ENCODE data around the gene RUNX1. TPM values are rescaled to one million over a fixed set of nuclear protein-coding genes. Genes with fewer than 3 reads are reported as not detected.

Gene RUNX1
- total and polyA plus RNA-seq, 2 of the 13 experiments (the other 11 are each of a cell fraction or from before 2014, with no cell fraction given): 5.4 to 6.4 TPM

DNA sequence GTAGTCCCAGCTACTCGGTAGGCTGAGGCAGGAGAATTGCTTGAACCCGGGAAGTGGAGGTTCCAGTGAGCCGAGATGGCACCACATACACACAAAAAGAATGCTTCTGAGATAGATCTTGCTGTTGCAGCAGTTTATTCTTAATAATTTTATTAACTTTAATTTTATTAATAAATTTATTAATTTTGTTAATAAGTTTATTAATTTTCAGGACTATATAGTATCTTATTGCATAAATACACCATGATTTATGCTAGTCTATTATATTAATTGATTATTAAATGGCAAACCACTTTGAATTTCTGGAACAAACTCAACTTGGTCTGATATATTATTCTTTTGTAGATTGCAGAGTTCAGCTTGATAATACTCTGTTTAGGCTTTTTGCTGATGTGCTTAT is 280.8 kb downstream of the RUNX1 start (continued):
- TF ChIP-seq, protein P1, sequence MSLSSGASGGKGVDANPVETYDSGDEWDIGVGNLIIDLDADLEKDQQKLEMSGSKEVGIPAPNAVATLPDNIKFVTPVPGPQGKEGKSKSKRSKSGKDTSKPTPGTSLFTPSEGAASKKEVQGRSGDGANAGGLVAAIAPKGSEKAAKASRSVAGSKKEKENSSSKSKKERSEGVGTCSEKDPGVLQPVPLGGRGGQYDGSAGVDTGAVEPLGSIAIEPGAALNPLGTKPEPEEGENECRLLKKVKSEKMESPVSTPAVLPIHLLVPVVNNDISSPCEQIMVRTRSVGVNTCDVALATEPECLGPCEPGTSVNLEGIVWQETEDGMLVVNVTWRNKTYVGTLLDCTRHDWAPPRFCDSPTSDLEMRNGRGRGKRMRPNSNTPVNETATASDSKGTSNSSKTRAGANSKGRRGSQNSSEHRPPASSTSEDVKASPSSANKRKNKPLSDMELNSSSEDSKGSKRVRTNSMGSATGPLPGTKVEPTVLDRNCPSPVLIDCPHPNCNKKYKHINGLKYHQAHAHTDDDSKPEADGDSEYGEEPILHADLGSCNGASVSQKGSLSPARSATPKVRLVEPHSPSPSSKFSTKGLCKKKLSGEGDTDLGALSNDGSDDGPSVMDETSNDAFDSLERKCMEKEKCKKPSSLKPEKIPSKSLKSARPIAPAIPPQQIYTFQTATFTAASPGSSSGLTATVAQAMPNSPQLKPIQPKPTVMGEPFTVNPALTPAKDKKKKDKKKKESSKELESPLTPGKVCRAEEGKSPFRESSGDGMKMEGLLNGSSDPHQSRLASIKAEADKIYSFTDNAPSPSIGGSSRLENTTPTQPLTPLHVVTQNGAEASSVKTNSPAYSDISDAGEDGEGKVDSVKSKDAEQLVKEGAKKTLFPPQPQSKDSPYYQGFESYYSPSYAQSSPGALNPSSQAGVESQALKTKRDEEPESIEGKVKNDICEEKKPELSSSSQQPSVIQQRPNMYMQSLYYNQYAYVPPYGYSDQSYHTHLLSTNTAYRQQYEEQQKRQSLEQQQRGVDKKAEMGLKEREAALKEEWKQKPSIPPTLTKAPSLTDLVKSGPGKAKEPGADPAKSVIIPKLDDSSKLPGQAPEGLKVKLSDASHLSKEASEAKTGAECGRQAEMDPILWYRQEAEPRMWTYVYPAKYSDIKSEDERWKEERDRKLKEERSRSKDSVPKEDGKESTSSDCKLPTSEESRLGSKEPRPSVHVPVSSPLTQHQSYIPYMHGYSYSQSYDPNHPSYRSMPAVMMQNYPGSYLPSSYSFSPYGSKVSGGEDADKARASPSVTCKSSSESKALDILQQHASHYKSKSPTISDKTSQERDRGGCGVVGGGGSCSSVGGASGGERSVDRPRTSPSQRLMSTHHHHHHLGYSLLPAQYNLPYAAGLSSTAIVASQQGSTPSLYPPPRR (CRISPR knock-in tag; IDR thresholded peaks at IDR 0.05; ENCODE audit: borderline replicate concordance): no peak
- TF ChIP-seq ZNF580 (CRISPR knock-in tag; IDR thresholded peaks at IDR 0.05; ENCODE audit: borderline replicate concordance, low read depth) (no peak), ZNF546 (CRISPR knock-in tag; conservative IDR thresholded peaks at IDR 0.05) (no peak), NFE2 (CRISPR knock-in tag; IDR thresholded peaks at IDR 0.05) (no peak), KDM5B (CRISPR knock-in tag; IDR thresholded peaks at IDR 0.05; ENCODE audit: borderline replicate concordance) (no peak), MTF2 (CRISPR knock-in tag; IDR thresholded peaks at IDR 0.05; ENCODE audit: borderline replicate concordance) (no peak)

GRCh38 chr21:34766862-34767261 is 282.2 kb downstream of the RUNX1 start:
- peaks cover 23% of the 10 kb centered on the region for H3K4me1 ChIP-seq (ENCODE audit: insufficient read depth, low read length)
- no TSS peak for BruUV-seq (replicated peaks)
- no peaks in the 10 kb centered on the region for H3K27me3 ChIP-seq (ENCODE audit: control insufficient read depth in 1 of 2, insufficient read depth in 2 of 2, low read length in 2 of 2)
- no peaks in the 10 kb centered on the region for H3K9me3 ChIP-seq (ENCODE audit: low read length)
- in situ Hi-C loops (cut with HindIII; ENCODE audit: extremely low pct_ligation_motif_present, low pct_unique_long_range_greater_than_20kb) (no loop called here), intact Hi-C loops (cut with micrococcal nuclease; ENCODE audit: unreplicated experiment) (no loop called here)
- H3K27ac ChIP-seq (ENCODE audit: extremely low read length, insufficient read depth, low read length): no peak overlapping the region
- CTCF ChIA-PET (ENCODE audit: low intra/inter-chr PET ratio, low total read pairs): no interaction called here
- no peaks in the 10 kb centered on the region for H4K20me1 ChIP-seq (ENCODE audit: insufficient read depth, low read length)
- H3K79me2 ChIP-seq (ENCODE audit: insufficient read depth, low read length): no peaks in the 10 kb centered on the region
- DNase-seq (ENCODE audit: low spot score) (no peak), FAIRE-seq (no peak), ATAC-seq (no peak)
- H3K9ac ChIP-seq (ENCODE audit: insufficient read depth, low read depth, low read length): no peak overlapping the region
- H3K36me3 ChIP-seq (replicated peaks in 1 of 2; ENCODE audit: control insufficient read depth in 1 of 2, insufficient read depth in 2 of 2, low read length in 2 of 2): no peaks in the 10 kb centered on the region
- no peak overlapping the region for H3K4me2 ChIP-seq (ENCODE audit: low read depth, low read length)
- no peak overlapping the region for H3K4me3 ChIP-seq (replicated peaks in 1 of 3; ENCODE audit: insufficient read depth in 1 of 3, low read depth in 2 of 3, low read length in 3 of 3)
- WGBS (ENCODE audit: low lambda C conversion rate): 89% methylated on average over 3 of the region's 3 CpGs
- H2AFZ ChIP-seq (ENCODE audit: low read length): no peak overlapping the region
- POLR2A ChIA-PET: no interaction called here
- TF ChIP-seq ZNF543 (CRISPR knock-in tag; IDR thresholded peaks at IDR 0.05) (no peak), TCF12 (IDR thresholded peaks at IDR 0.05) (no peak), TCF12 (CRISPR knock-in tag; IDR thresholded peaks at IDR 0.05) (no peak), NCOA1 (CRISPR knock-in tag; IDR thresholded peaks at IDR 0.05) (no peak), ZNF263 (CRISPR knock-in tag; IDR thresholded peaks at IDR 0.05) (no peak), PHF8 (CRISPR knock-in tag; IDR thresholded peaks at IDR 0.05) (no peak), FOXA1 (IDR thresholded peaks at IDR 0.05) (no peak), FOXA1 (CRISPR knock-in tag; IDR thresholded peaks at IDR 0.05) (no peak), E2F2 (CRISPR knock-in tag; IDR thresholded peaks at IDR 0.05; ENCODE audit: borderline replicate concordance) (no peak), ZNF724P (CRISPR knock-in tag; IDR thresholded peaks at IDR 0.05; ENCODE audit: borderline replicate concordance) (no peak)
- TF ChIP-seq, protein P2, sequence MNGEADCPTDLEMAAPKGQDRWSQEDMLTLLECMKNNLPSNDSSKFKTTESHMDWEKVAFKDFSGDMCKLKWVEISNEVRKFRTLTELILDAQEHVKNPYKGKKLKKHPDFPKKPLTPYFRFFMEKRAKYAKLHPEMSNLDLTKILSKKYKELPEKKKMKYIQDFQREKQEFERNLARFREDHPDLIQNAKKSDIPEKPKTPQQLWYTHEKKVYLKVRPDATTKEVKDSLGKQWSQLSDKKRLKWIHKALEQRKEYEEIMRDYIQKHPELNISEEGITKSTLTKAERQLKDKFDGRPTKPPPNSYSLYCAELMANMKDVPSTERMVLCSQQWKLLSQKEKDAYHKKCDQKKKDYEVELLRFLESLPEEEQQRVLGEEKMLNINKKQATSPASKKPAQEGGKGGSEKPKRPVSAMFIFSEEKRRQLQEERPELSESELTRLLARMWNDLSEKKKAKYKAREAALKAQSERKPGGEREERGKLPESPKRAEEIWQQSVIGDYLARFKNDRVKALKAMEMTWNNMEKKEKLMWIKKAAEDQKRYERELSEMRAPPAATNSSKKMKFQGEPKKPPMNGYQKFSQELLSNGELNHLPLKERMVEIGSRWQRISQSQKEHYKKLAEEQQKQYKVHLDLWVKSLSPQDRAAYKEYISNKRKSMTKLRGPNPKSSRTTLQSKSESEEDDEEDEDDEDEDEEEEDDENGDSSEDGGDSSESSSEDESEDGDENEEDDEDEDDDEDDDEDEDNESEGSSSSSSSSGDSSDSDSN (CRISPR knock-in tag; IDR thresholded peaks at IDR 0.05): no peak

Measured in HepG2 (cell line).